DMS79 (cell line): ENCODE results near the gene USF3.
"Not testable (repeated sequence)": the region's sequence is repeated elsewhere in the genome, so short reads cannot be mapped to it uniquely, and the experiment has no call there.

Experiments
- DNase-seq: peaks from one replicate; lab custom pipeline; 2025; lab: John Stamatoyannopoulos, UW

USF3 gene

DNA sequence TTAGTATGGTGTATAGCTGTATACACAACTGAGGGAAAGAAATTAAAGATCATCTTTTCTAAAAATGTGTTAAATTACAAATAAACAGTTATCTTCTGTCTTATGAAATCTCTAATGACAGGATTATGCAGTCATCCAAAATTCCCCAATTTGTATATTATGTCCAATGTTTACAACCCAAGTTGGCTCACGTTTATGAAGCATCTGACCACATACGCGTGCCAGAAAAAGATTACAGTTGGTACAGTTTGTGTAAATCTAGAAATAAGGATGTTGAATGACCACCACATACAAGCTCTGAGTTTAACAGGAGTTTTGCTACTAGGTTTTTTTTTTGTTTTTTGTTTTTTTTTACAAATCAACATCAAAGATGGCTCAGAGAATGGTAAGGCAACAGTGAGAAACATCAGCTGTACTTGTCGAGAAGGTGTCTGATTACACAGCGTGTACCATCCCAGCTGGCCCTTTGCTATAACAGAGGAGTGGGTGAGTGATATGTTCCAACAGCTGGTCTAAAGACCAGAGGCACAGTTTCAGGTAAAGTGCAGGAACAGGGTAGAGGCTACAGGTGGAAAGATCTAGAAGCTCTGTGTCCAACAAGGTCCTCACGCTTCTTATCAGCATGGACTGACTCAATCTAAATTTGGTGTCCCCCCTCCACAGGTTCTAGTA lies 47.1 kb downstream of the USF3 start:
- DNase-seq: no peak

GRCh38 chr3:113648524-113648923 lies 47.9 kb downstream of the USF3 start:
- DNase-seq: no peak

- DNase-seq: no peak
Observed at GRCh38 chr3:113643583-113643982, 52.9 kb downstream of the USF3 start.

- peak; percentile 48 for DNase-seq
Observed at GRCh38 chr3:113638910-113639309, 57.5 kb downstream of the USF3 start.

- DNase-seq: no peak
Observed at GRCh38 chr3:113637756-113638155, 58.7 kb downstream of the USF3 start.

DNA sequence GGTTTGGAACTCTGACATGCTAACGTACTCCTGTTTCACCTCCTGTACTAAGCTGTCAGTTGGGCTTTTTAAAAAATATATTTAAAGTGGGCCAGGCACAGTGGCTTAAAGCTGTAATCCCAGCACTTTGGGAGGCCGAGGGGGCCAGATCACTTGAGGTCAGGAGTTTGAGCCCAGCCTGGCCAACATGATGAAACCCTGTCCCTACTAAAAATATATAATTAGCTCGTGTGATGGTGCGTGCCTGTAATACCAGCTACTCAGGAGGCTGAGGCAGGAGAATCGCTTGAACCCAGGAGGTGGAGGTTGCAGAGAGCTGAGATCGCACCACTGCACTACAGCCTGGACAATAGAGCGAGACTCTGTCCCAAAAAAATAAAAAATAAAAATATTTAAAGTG lies 60.4 kb downstream of the USF3 start:
- DNase-seq: not testable (repeated sequence)

DNA sequence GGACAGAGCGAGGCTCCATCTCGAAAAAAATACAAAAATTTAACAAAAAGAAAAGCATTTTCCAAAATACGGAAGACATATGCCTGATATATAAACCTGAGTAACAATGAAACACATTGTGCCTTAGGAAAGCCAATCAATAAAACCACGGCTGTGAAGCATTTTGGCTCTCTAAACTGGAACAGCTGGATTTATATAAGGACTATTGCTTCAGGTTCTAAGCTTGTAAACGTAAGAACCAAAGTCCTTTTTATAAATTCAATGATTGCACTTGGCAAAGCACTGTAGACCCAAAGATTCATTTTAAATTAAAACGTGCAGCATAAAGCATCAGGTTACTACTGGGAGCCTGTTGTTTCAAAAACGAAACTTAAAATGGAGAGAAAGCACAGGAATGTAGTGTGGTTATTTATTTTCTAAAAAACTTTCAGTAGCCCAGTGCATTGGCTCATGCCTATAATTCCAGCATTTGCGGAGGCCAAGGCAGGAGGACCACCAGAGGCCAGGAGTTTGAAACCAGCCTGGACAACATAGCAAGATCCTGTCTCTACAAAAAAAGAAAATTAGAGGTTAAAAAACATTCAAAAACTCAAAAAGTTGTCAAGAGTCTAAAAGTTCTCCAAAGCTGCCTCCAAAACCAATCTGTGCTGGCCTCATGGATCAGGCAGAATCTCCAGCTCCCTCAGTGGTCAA lies 61.5 kb downstream of the USF3 start:
- DNase-seq: no peak

- no peak for DNase-seq
Observed at GRCh38 chr3:113631573-113631972, 64.9 kb downstream of the USF3 start.

DNA sequence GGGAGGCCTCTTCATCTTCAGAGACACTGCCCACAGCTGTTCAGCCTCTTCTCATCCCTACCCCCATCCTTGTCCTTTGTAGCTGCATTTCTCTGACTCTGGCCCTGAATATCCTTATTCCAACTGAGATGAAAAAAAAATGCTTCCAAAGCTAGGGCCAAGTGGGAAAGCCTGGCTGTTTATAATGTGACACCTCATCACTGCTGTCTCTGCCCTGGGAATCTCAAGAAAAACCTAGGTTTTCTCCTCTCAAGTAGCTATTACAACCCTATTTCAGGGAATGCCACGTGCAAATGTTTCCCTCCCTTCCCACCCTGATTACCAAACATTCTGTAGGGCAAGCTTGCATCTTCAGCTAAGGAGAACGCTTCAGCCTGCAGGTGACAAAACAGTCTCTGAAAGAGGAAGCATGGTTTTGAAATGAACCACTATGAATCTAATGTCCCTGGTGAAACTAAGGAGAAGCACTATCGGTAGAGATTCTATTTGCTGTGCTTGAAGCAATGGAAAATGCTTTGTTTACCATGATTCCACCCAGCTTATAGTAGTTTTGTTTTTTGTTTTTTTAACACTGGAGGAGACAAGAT lies 65.4 kb downstream of the USF3 start:
- no peak for DNase-seq

DNA sequence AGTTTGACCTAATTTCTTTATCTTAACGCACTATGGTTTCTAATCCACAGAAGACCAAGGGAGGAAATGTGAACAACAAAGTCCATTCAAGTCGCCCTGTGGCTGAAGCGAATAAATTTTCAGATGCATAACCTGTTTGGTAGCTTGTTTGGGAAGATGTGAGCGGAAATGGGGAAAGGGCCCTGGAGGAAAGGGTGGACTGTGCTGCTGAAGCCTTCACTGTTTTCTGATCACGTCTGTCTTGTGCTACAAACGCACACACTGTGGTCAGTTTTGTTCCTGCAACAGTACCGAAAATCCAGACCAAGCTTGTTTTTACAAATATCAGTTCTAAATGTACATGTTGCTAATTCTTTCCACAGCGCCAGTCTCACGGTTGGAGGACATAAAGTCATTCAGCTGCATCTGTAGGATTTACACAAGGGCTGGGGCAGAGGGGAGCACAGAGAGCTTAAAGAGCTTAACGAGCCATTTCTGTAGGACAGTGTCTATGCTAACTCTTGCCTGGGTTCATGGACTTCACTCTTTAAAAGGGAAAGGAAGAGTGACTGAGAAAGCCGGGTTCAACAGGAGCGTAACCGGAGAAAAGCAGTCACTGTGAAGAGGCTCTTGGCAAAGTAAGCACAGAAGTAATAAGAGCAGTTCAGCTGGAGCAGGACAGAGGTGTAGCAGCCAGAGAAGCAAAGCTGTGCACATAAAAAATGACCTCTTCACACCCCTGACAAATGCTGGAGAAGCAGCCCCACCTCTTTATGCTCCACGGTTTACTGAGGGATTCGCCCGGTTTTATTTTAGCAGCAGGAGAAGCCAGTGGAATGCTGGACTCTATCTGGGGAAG lies 66.6 kb downstream of the USF3 start:
- peak; percentile 66 for DNase-seq

DNA sequence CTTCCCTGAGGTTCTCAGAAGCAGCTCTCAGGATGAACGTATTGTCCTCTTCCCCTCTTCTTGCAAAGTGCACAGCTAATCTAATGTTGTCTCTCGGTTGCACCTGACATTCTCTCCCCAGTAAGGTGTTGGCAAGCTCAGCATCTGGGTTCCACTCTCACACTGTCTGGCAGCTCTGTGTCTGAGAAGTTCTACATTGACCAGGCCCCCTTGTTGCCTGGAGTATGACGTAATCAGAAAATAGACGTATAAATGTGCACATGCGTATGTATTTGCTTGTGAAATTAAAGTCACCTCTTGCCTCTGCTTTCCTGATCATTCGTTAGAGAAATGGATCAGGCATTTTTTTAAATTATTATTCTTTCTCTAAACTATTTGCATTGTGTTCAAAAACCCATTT lies 67.7 kb downstream of the USF3 start:
- DNase-seq: no peak

- DNase-seq: no peak
Observed at GRCh38 chr3:113628316-113628715, 68.1 kb downstream of the USF3 start.

DNA sequence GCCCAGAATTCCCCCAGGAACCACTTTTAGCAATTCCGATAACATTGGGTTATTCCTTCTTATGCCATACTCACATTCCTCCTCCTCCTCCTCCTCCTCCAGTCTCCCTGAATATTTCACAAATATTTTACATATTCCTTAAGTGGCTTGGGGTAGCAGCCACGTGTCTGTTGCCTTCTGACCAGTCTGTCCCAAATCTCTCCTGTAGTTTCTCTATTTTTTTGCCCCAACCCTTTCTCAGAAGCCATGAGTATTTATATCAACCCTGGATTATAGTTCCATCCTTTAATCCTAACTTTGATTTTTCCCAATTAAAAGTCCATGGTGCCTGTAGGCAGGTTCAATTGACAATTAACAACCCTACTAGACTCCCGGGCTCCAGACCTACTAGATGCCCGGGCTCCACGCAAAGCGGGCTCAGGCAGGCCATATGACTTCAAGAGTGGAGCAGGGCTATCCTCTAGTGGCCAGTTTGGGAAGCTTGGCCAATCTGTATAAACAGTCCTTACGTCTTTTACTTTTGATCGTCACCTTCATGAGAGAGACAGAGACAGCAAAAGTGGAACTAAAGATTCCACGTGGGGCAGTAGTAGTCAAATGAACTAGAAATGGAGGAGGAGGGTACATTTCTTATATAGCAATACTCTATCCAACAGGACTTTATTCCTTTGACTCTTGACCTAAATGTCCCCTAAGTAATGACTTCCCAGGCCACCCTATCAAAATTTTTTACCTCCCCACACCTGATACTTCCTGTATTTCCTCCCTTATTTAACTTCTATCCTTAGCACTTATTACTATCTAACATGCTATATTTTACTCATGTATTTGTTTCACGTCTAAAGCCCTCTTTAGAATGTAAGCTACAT lies 69.7 kb downstream of the USF3 start:
- no peak for DNase-seq

- DNase-seq: no peak
Observed at GRCh38 chr3:113625834-113626233, 70.6 kb downstream of the USF3 start.

GRCh38 chr3:113623811-113624210 lies 72.6 kb downstream of the USF3 start:
- DNase-seq: no peak

DNA sequence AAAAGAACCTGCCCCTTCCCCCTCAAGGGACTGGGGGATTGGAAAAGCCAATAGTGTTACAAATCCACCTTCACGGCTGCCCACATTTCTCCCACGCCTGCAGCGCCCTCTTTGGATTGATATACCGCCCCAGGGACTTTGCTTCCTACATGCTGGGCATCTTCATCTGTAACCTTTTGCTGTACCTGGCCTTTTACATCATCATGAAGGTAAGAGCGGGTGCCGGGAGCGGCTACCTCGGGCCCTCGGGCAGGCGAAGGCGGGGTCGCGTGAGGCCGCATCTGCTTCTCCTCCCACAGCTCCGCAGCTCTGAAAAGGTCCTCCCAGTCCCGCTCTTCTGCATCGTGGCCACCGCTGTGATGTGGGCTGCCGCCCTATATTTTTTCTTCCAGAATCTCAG lies 73.1 kb downstream of the USF3 start:
- no peak for DNase-seq

DNA sequence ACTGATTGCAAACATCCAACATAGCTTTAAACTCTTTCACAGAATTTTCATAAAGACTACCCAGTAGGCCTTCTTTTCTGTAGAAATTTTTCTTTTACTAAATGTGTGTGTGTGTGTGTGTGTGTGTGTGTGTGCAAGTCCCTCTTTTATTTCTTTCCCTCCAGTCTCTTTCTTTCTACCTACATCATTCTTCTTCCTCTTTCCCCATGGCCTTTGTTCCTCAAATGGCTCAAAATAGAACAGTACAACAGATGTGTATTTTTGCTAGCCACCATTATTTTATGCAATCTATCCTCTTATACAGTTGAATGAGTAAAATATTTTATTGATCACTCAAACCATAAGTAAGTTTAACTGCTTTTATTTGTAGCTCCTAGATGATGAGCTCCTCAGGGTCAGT lies 76.4 kb downstream of the USF3 start:
- DNase-seq: no peak

GRCh38 chr3:113617726-113618125 lies 78.7 kb downstream of the USF3 start:
- no peak for DNase-seq

GRCh38 chr3:113615976-113616375 lies 80.5 kb downstream of the USF3 start:
- no peak for DNase-seq

DNA sequence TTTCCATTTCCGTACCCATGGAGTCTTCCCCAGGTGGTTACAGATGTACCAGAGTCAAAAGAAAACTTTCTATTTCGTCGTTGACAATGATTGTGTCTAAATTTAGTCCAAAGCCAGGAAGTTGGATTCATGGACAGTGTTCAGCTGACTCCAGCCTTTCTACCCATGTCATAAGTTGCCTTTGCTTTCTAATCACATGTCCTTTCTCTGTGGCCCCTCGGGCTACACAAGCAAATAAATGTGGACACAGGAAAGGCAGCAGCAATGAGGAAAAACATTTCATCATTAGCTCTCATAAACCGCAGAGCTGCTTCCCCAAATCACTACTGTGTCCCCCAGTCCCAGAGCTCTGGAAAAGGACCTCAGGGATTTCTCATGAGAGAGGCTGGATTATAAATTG lies 82.0 kb downstream of the USF3 start:
- DNase-seq: no peak

GRCh38 chr3:113607219-113607596 lies 89.2 kb downstream of the USF3 start:
- no peak for DNase-seq
